Measurements from ENCODE around the gene THSD7B. TPM values are rescaled to one million over a fixed set of nuclear protein-coding genes. Genes with fewer than 3 reads are reported as not detected.

Gene THSD7B
- total and polyA plus RNA-seq, 2 donors from 2014 or later = 0.34 to 0.85 TPM

- H3K27me3 ChIP-seq (ENCODE audit: control insufficient read depth, insufficient read depth, low read length) = no peaks in the 10 kb centered on the region
- H3K4me3 ChIP-seq (ENCODE audit: low read length in 3 of 3) = no peak overlapping the region
- H3K4me1 ChIP-seq (ENCODE audit: control insufficient read depth in 2 of 3, insufficient read depth in 2 of 3, low read depth in 1 of 3, low read length in 3 of 3) = no peaks in the 10 kb centered on the region
- intact Hi-C loops (cut with DNase I) = no loop called here
- H3K36me3 ChIP-seq (ENCODE audit: control insufficient read depth in 2 of 3, insufficient read depth in 3 of 3, low read length in 3 of 3) = no peaks in the 10 kb centered on the region
- no peaks in the 10 kb centered on the region for H3K9me3 ChIP-seq (ENCODE audit: control insufficient read depth in 2 of 3, insufficient read depth in 1 of 3, low read length in 3 of 3)
- FAIRE-seq (no peak), DNase-seq (no peak)
- no peak for TF ChIP-seq CTCF (IDR thresholded peaks at IDR 0.05; ENCODE audit: borderline replicate concordance, extremely low read depth, insufficient read depth)
- no peak overlapping the region for H3K27ac ChIP-seq (ENCODE audit: low read depth in 2 of 2, low read length in 2 of 2)
- H3K9ac ChIP-seq (ENCODE audit: low read length in 3 of 3) = no peak overlapping the region
Measured at GRCh38 chr2:137223722-137224121, 458.4 kb downstream of the THSD7B start.

- Histone ChIP-seq H3K27me3 (ENCODE audit: control insufficient read depth, insufficient read depth, low read length) (no peaks in the 10 kb centered on the region), H3K9me3 (ENCODE audit: control insufficient read depth in 2 of 3, insufficient read depth in 1 of 3, low read length in 3 of 3) (no peaks in the 10 kb centered on the region), H3K4me1 (ENCODE audit: control insufficient read depth in 2 of 3, insufficient read depth in 2 of 3, low read depth in 1 of 3, low read length in 3 of 3) (no peaks in the 10 kb centered on the region), H3K27ac (ENCODE audit: low read depth in 2 of 2, low read length in 2 of 2) (no peak overlapping the region), H3K9ac (ENCODE audit: low read length in 3 of 3) (no peak overlapping the region), H3K4me3 (ENCODE audit: low read length in 3 of 3) (no peak overlapping the region), H3K36me3 (ENCODE audit: control insufficient read depth in 2 of 3, insufficient read depth in 3 of 3, low read length in 3 of 3) (no peaks in the 10 kb centered on the region)
- TF ChIP-seq CTCF (IDR thresholded peaks at IDR 0.05; ENCODE audit: borderline replicate concordance, extremely low read depth, insufficient read depth) = no peak
- FAIRE-seq = no peak
- intact Hi-C loops (cut with DNase I) = no loop called here
- DNase-seq = no peak
Measured at GRCh38 chr2:137228566-137228965, 463.2 kb downstream of the THSD7B start.

- H3K9ac ChIP-seq (ENCODE audit: low read length in 3 of 3) = no peak overlapping the region
- H3K27me3 ChIP-seq (ENCODE audit: control insufficient read depth, insufficient read depth, low read length) = no peaks in the 10 kb centered on the region
- no peak for FAIRE-seq
- no peaks in the 10 kb centered on the region for H3K4me1 ChIP-seq (ENCODE audit: control insufficient read depth in 2 of 3, insufficient read depth in 2 of 3, low read depth in 1 of 3, low read length in 3 of 3)
- no peaks in the 10 kb centered on the region for H3K36me3 ChIP-seq (ENCODE audit: control insufficient read depth in 2 of 3, insufficient read depth in 3 of 3, low read length in 3 of 3)
- intact Hi-C loops (cut with DNase I) = no loop called here
- H3K4me3 ChIP-seq (ENCODE audit: low read length in 3 of 3) = no peak overlapping the region
- no peak overlapping the region for H3K27ac ChIP-seq (ENCODE audit: low read depth in 2 of 2, low read length in 2 of 2)
- DNase-seq = peak in 1 of 5 donors; percentile 19
- H3K9me3 ChIP-seq (ENCODE audit: control insufficient read depth in 2 of 3, insufficient read depth in 1 of 3, low read length in 3 of 3) = no peaks in the 10 kb centered on the region
- TF ChIP-seq CTCF (IDR thresholded peaks at IDR 0.05; ENCODE audit: borderline replicate concordance, extremely low read depth, insufficient read depth) = no peak
Measured at GRCh38 chr2:137229834-137230233, 464.5 kb downstream of the THSD7B start.

- Histone ChIP-seq H3K9ac (ENCODE audit: low read length in 3 of 3) (no peak overlapping the region), H3K36me3 (ENCODE audit: control insufficient read depth in 2 of 3, insufficient read depth in 3 of 3, low read length in 3 of 3) (no peaks in the 10 kb centered on the region), H3K27ac (ENCODE audit: low read depth in 2 of 2, low read length in 2 of 2) (no peak overlapping the region), H3K9me3 (ENCODE audit: control insufficient read depth in 2 of 3, insufficient read depth in 1 of 3, low read length in 3 of 3) (no peaks in the 10 kb centered on the region), H3K27me3 (ENCODE audit: control insufficient read depth, insufficient read depth, low read length) (no peaks in the 10 kb centered on the region), H3K4me1 (ENCODE audit: control insufficient read depth in 2 of 3, insufficient read depth in 2 of 3, low read depth in 1 of 3, low read length in 3 of 3) (no peaks in the 10 kb centered on the region), H3K4me3 (ENCODE audit: low read length in 3 of 3) (no peak overlapping the region)
- TF ChIP-seq CTCF (IDR thresholded peaks at IDR 0.05; ENCODE audit: borderline replicate concordance, extremely low read depth, insufficient read depth) = no peak
- intact Hi-C loops (cut with DNase I) = no loop called here
- FAIRE-seq (no peak), DNase-seq (no peak)
Measured at GRCh38 chr2:137231628-137232027, 466.3 kb downstream of the THSD7B start.
